Endothelial cell of umbilical vein (primary cell): ENCODE results near the gene IP6K1. TPM values are rescaled to one million over a fixed set of nuclear protein-coding genes. Genes with fewer than 3 reads are reported as not detected.

ENCODE experiments used
- BruUV-seq: library from RNA; stranded (reverse); fragments of 400-500 nt; replicated peaks from 2 replicates; lab custom pipeline; 2021; lab: Mats Ljungman, UMichigan
- CTCF ChIA-PET: fragments of 300-600, 350-600 bp; sonication (Branson Sonifier 250); formaldehyde crosslinking; loops from one replicate; lab custom pipeline; 2021; ENCODE audit warnings: antibody characterized with exemption, inconsistent platforms; lab: Charles Lee
- POLR2A ChIA-PET: fragments of 300-600, 350-600 bp; sonication (Branson Sonifier 250); formaldehyde crosslinking; loops from one replicate; lab custom pipeline; 2021; ENCODE audit warnings: antibody characterized with exemption, inconsistent platforms; lab: Charles Lee
- DNase-seq: peaks from one replicate; pipeline ENCODE4 v3.0.0-alpha.2; 2011; ENCODE audit warnings: low read depth, low spot score
- FAIRE-seq: peaks from 2 replicates; lab custom pipeline; 2011; peaks lifted over from hg19 to GRCh38; lab: Jason Lieb, UNC
- H2AFZ ChIP-seq: 2 replicates; pipeline ENCODE4 v1.6.0; 2012; ENCODE audit warnings: low read depth, low read length, control low read depth, inconsistent platforms
- H3K27ac ChIP-seq: 2 replicates; pipeline ENCODE4 v1.5.1; 2011; ENCODE audit warnings: low read depth, mild to moderate bottlenecking, control low read depth, low read length, moderate library complexity; ENCODE audit not compliant: insufficient read depth
- H3K27me3 ChIP-seq, 2 experiments: 2 replicates each; pipeline versions ENCODE4 v1.6.0 to v1.6.1; 2011; ENCODE audit warnings: low read length in 2 of 2, mixed read lengths in 1 of 2; ENCODE audit not compliant: control insufficient read depth in 2 of 2, insufficient read depth in 2 of 2
- H3K36me3 ChIP-seq, 2 experiments: 2 replicates in 1 of 2; 3 replicates in 1 of 2; pipeline ENCODE4 v1.5.1; 2011; ENCODE audit warnings: low read length in 2 of 2, mild to moderate bottlenecking in 1 of 2, moderate library complexity in 1 of 2; ENCODE audit not compliant: control insufficient read depth in 2 of 2, insufficient read depth in 2 of 2; ENCODE audit errors: extremely low read depth in 1 of 2
- H3K4me1 ChIP-seq: 3 replicates; pipeline ENCODE4 v1.5.1; 2011; ENCODE audit warnings: mild to moderate bottlenecking, low read length; ENCODE audit not compliant: control insufficient read depth, insufficient read depth; ENCODE audit errors: extremely low read depth
- H3K4me2 ChIP-seq: 2 replicates; pipeline ENCODE4 v1.6.1; 2011; ENCODE audit warnings: low read length, control low read depth, mixed read lengths; ENCODE audit not compliant: insufficient read depth
- H3K4me3 ChIP-seq, 3 experiments: fragments of 200-600 bp in 1 of 3; sonication (generic), shearing (Covaris generic) in 1 of 3; replicated peaks in 1 of 3; 2 replicates each; pipeline ENCODE4 v1.5.1; 2011 to 2016; ENCODE audit warnings: control low read depth in 3 of 3, low read length in 3 of 3, mild to moderate bottlenecking in 2 of 3, inconsistent platforms in 1 of 3, low read depth in 1 of 3, moderate library complexity in 1 of 3; ENCODE audit not compliant: insufficient read depth in 1 of 3
- H3K79me2 ChIP-seq: 2 replicates; pipeline ENCODE4 v1.6.0; 2012; ENCODE audit warnings: low read length, inconsistent platforms; ENCODE audit not compliant: control insufficient read depth, insufficient read depth
- H3K9ac ChIP-seq: replicated peaks from 2 replicates; pipeline ENCODE3; 2011; ENCODE audit warnings: low read length, control low read depth; ENCODE audit not compliant: insufficient read depth; ENCODE audit errors: extremely low read depth
- H3K9me1 ChIP-seq: replicated peaks from 3 replicates; pipeline ENCODE4 v1.6.0; 2011; ENCODE audit warnings: mild to moderate bottlenecking, low read length; ENCODE audit not compliant: control insufficient read depth, insufficient read depth; ENCODE audit errors: extremely low read depth
- H3K9me3 ChIP-seq: replicated peaks from 2 replicates; pipeline ENCODE4 v1.5.1; 2012; ENCODE audit warnings: low read length, inconsistent platforms; ENCODE audit not compliant: control insufficient read depth, insufficient read depth
- H4K20me1 ChIP-seq: replicated peaks from 2 replicates; pipeline ENCODE3; 2011; ENCODE audit warnings: mild to moderate bottlenecking, low read length; ENCODE audit not compliant: control insufficient read depth, insufficient read depth; ENCODE audit errors: extremely low read depth
- EZH2 ChIP-seq: IDR thresholded peaks from 2 replicates; pipeline ENCODE4 v1.6.1; 2012; ENCODE audit warnings: borderline replicate concordance, low read depth, mild to moderate bottlenecking, moderate library complexity, low read length, inconsistent platforms; ENCODE audit not compliant: severe bottlenecking
- FOS ChIP-seq: IDR thresholded peaks from 2 replicates; pipeline ENCODE4 v1.6.1; 2011; ENCODE audit warnings: mild to moderate bottlenecking, low read length, moderate library complexity, borderline replicate concordance; ENCODE audit not compliant: insufficient read depth
- GATA2 ChIP-seq: IDR thresholded peaks from 2 replicates; pipeline ENCODE4 v1.7.0; 2011; ENCODE audit warnings: low read depth, mild to moderate bottlenecking, moderate library complexity, mixed read lengths, low read length; ENCODE audit not compliant: insufficient read length, insufficient read depth
- JUN ChIP-seq: IDR thresholded peaks from 2 replicates; pipeline ENCODE4 v1.6.1; 2011; ENCODE audit warnings: borderline replicate concordance, low read depth; ENCODE audit not compliant: insufficient read length, insufficient read depth
- MYC ChIP-seq: IDR thresholded peaks from one replicate; pipeline ENCODE4 v1.6.1; 2011; ENCODE audit warnings: mild to moderate bottlenecking, low read depth, low read length
- POLR2A ChIP-seq: IDR thresholded peaks from 2 replicates; pipeline ENCODE4 v1.6.1; 2012; ENCODE audit warnings: low read depth, mild to moderate bottlenecking, control low read depth, low read length
- POLR2AphosphoS5 ChIP-seq: IDR thresholded peaks from 2 replicates; pipeline ENCODE4 v1.6.1; 2012; ENCODE audit warnings: low read depth, mild to moderate bottlenecking, control low read depth, low read length, moderate library complexity; ENCODE audit not compliant: insufficient read depth
- dilution Hi-C: fragments of 300-500 bp; cut with MboI; formaldehyde crosslinking; loops from one replicate; pipeline ENCODE4 v1.15.0; 2019; ENCODE audit warnings: low sequenced_read_pairs; ENCODE audit not compliant: extremely low pct_ligation_motif_present
- intact Hi-C: fragments of 100-400 bp; cut with micrococcal nuclease; formaldehyde crosslinking; loops from one replicate; pipeline ENCODE4 v1.10.0; 2022
- polyA plus RNA-seq, 4 experiments: library from polyadenylated mRNA; depleted of rRNA in 3 of 4; stranded (reverse) in 3 of 4; unstranded in 1 of 4; fragments of >200 nt; gene quantifications; 2 replicates each; pipeline versions ENCODE4 v1.2.1 to v1.2.3, GENCODE V29; 2011 to 2012; ENCODE audit warnings: missing spikeins in 1 of 4
- total RNA-seq: library from RNA; stranded (reverse); gene quantifications from 2 replicates; pipeline ENCODE4 v1.2.3, GENCODE V29; 2021
- TF ChIP-seq, protein P1 (sequence below): IDR thresholded peaks from 2 replicates; pipeline ENCODE4 v1.6.1; 2011; ENCODE audit not compliant: insufficient read depth, insufficient read length
- TF ChIP-seq, protein P2 (sequence below), 2 donors: IDR thresholded peaks; 1 replicate in 1 of 2; 2 replicates in 1 of 2; pipeline ENCODE4 v1.5.1; 2011; ENCODE audit warnings: low read length in 2 of 2, mild to moderate bottlenecking in 2 of 2, moderate library complexity in 2 of 2, control low read depth in 1 of 2, inconsistent platforms in 1 of 2, low read depth in 1 of 2; ENCODE audit not compliant: insufficient read depth in 1 of 2; ENCODE audit errors: extremely low read depth in 1 of 2

IP6K1 gene
- total and polyA plus RNA-seq, 2 donors (not counting 3 experiments of a cell fraction or from before 2014, with no cell fraction given), result 42.7 to 60.8 TPM

DNA sequence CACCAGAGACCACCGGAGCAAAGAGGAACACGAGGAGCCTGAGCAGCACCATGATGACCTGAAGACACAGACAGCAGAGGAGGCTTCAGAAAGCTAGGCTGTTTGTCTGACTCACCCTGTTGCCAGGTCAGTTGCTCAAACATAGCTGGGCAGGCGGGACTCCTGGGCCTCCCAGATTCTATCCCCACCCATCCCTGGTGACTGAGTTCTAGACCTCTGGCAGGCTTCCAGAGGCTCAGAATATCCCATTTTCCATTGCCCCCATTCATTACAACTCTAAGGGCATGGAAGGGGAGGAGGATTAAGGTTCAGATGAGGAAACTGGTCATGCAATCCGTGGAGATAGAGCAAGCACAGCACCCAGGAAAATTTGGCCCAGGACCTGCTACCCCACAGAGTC lies 13.4 kb upstream of the IP6K1 start, which contains the start of gene CDHR4:
CDHR4 (minus strand) TSS at position 113 of the 400 bp plus-strand sequence; CDS start at position 52, 61 bp downstream.
- TF ChIP-seq FOS (no peak), POLR2A (no peak), GATA2 (no peak), POLR2AphosphoS5 (no peak), MYC (no peak), JUN (no peak), EZH2 (no peak)
- TF ChIP-seq, protein P1, sequence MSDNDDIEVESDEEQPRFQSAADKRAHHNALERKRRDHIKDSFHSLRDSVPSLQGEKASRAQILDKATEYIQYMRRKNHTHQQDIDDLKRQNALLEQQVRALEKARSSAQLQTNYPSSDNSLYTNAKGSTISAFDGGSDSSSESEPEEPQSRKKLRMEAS, result no peak
- TF ChIP-seq, protein P2, sequence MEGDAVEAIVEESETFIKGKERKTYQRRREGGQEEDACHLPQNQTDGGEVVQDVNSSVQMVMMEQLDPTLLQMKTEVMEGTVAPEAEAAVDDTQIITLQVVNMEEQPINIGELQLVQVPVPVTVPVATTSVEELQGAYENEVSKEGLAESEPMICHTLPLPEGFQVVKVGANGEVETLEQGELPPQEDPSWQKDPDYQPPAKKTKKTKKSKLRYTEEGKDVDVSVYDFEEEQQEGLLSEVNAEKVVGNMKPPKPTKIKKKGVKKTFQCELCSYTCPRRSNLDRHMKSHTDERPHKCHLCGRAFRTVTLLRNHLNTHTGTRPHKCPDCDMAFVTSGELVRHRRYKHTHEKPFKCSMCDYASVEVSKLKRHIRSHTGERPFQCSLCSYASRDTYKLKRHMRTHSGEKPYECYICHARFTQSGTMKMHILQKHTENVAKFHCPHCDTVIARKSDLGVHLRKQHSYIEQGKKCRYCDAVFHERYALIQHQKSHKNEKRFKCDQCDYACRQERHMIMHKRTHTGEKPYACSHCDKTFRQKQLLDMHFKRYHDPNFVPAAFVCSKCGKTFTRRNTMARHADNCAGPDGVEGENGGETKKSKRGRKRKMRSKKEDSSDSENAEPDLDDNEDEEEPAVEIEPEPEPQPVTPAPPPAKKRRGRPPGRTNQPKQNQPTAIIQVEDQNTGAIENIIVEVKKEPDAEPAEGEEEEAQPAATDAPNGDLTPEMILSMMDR (IDR thresholded peaks at IDR 0.05; ENCODE audit: extremely low read depth in 1 of 2, insufficient read depth in 1 of 2, low read depth in 1 of 2, low read length in 2 of 2), result no peak
- Histone ChIP-seq H3K36me3 (no peaks in the 10 kb centered on the region), H3K27me3 (no peaks in the 10 kb centered on the region), H3K27ac (no peak within 1 kb of the TSS), H3K4me2 (no peak within 1 kb of the TSS), H3K9me1 (no peaks in the 10 kb centered on the region), H3K9me3 (no peaks in the 10 kb centered on the region), H3K4me3 (no peak within 1 kb of the TSS), H3K4me1 (peaks cover 11% of the 10 kb centered on the region), H3K9ac (no peak within 1 kb of the TSS), H4K20me1 (no peaks in the 10 kb centered on the region), H2AFZ (no peak within 1 kb of the TSS), H3K79me2 (no peaks in the 10 kb centered on the region)
- dilution Hi-C loops (no loop called here), intact Hi-C loops (loop anchor here (5.0 kb wide), 2 partner anchors 97 to 288 kb away; partner anchors contain the start of gene RBM5)
- CTCF ChIA-PET, result interaction anchor here (0.9 to 12.4 kb wide), 5 partner anchors 13 to 103 kb away, joined by 3 to 545 read pairs (median 3); partner anchors contain the start of genes IP6K1 and UBA7
- FAIRE-seq (no peak), DNase-seq (no peak)
- POLR2A ChIA-PET, result no interaction called here
- BruUV-seq, result no TSS peak
